Esophagus squamous epithelium (tissue), 5 donors: ENCODE data around the gene B3GAT2. TPM values are rescaled to one million over a fixed set of nuclear protein-coding genes. Genes with fewer than 3 reads are reported as not detected.

Experiments
- DNase-seq: peaks from one replicate; lab custom pipeline; 2025; lab: John Stamatoyannopoulos, UW
- H3K27ac ChIP-seq, 4 donors: fragments of 200-600 bp; sonication (generic); one replicate each; pipeline ENCODE4 v1.5.1; 2016 to 2019; ENCODE audit warnings: mild to moderate bottlenecking in 1 of 4
- H3K27me3 ChIP-seq, 4 donors: fragments of 200-600 bp; sonication (generic); 1 replicate in 3 of 4; 2 replicates in 1 of 4; pipeline versions ENCODE4 v1.5.1 to v1.6.0; 2017 to 2021; ENCODE audit warnings: antibody characterized with exemption in 1 of 4
- H3K36me3 ChIP-seq, 3 donors: fragments of 200-600 bp; sonication (generic); one replicate each; pipeline ENCODE4 v1.5.1; 2016 to 2019
- H3K4me1 ChIP-seq, 3 donors: fragments of 200-600 bp; sonication (generic); one replicate each; pipeline ENCODE4 v1.5.1; 2017 to 2019
- H3K4me3 ChIP-seq, 4 donors: fragments of 200-600 bp; sonication (generic); 1 replicate in 3 of 4; 2 replicates in 1 of 4; pipeline ENCODE4 v1.5.1; 2016 to 2019; ENCODE audit warnings: mild to moderate bottlenecking in 2 of 4, moderate library complexity in 1 of 4
- H3K9me3 ChIP-seq, 3 donors: fragments of 200-600 bp; sonication (generic); one replicate each; pipeline ENCODE4 v1.5.1; 2016 to 2019
- CTCF ChIP-seq, 6 experiments: fragments of 450-650 bp in 4 of 6; fragments of 200-600 bp in 2 of 6; sonication (generic) in 2 of 6; IDR thresholded peaks; one replicate each; pipeline ENCODE4 v1.5.1; 2016 to 2019; ENCODE audit warnings: antibody characterized with exemption in 6 of 6, mild to moderate bottlenecking in 4 of 6, moderate library complexity in 4 of 6
- POLR2A ChIP-seq, 4 donors: fragments of 450-650 bp; IDR thresholded peaks; one replicate each; pipeline ENCODE4 v1.6.1; 2017; ENCODE audit warnings: antibody characterized with exemption in 4 of 4, mild to moderate bottlenecking in 4 of 4, moderate library complexity in 3 of 4
- WGBS, 2 donors: methylation state at CpG; one replicate each; pipeline ENCODE4 v1.1.5; 2018; 5-methylcytosine and 5-hydroxymethylcytosine counted together
- intact Hi-C: fragments of 100-400 bp; cut with DNase I; formaldehyde crosslinking; loops from one replicate; pipeline ENCODE4 v1.15.0; 2022
- total RNA-seq, 4 donors: library from RNA; depleted of rRNA; stranded (reverse); fragments of >200 nt; gene quantifications; one replicate each; pipeline ENCODE4 v1.1.0, GENCODE V29; 2016
- donor health status: DM: yes; HTN: yes; CAD: no.

B3GAT2 gene
- total RNA-seq, 4 donors from 2014 or later, result under 0.01 to 0.21 TPM; not detected in 2

GRCh38 chr6:70967049-70967448 lies 10.2 kb upstream of the B3GAT2 start:
- Histone ChIP-seq H3K4me1 (no peaks in the 10 kb centered on the region), H3K4me3 (no peak overlapping the region), H3K27me3 (no peaks in the 10 kb centered on the region), H3K27ac (no peak overlapping the region), H3K36me3 (no peaks in the 10 kb centered on the region), H3K9me3 (no peaks in the 10 kb centered on the region)
- intact Hi-C loops, result no loop called here
- no peak for DNase-seq
- 87 to 90% methylated on average over 3 of the region's 3 CpGs for WGBS, 2 donors
- no peak for TF ChIP-seq POLR2A (IDR thresholded peaks at IDR 0.05)
- no peak for TF ChIP-seq CTCF (IDR thresholded peaks at IDR 0.05)

GRCh38 chr6:70957284-70957617 lies 391 bp upstream of the B3GAT2 start:
- H3K4me3 ChIP-seq, result peak overlapping the region; percentile 29 to 67 (median 49)

GRCh38 chr6:70956191-70956450 lies 739 bp downstream of the B3GAT2 start:
- no peak for TF ChIP-seq POLR2A (IDR thresholded peaks at IDR 0.05)
- TF ChIP-seq CTCF (IDR thresholded peaks at IDR 0.05), result peak in 1 of 6 experiments; percentile 1
- Histone ChIP-seq H3K27ac (no peak overlapping the region), H3K36me3 (no peaks in the 10 kb centered on the region), H3K9me3 (no peaks in the 10 kb centered on the region), H3K27me3 (peaks cover 0 to 94% (median 7%) of the 10 kb centered on the region in 4 donors), H3K4me3 (peak overlapping the region; percentile 29 to 67 (median 49)), H3K4me1 (peaks cover 15 to 27% (median 18%) of the 10 kb centered on the region in 3 donors)
- WGBS, 2 donors, result no CpG with 5 or more reads among the region's 27 CpGs
- DNase-seq, result no peak
- intact Hi-C loops, result loop anchor here (10.0 kb wide), 1 partner anchor 251 kb away; no protein-coding TSS in a partner anchor

More at GRCh38 chr6:70957284-70957617, 391 bp upstream of the B3GAT2 start:
- TF ChIP-seq CTCF (IDR thresholded peaks at IDR 0.05), result no peak
- TF ChIP-seq POLR2A (IDR thresholded peaks at IDR 0.05), result no peak
- no peak overlapping the region for H3K27ac ChIP-seq
- peaks cover 15 to 27% (median 18%) of the 10 kb centered on the region in 3 donors for H3K4me1 ChIP-seq
- H3K9me3 ChIP-seq, result no peaks in the 10 kb centered on the region
- intact Hi-C loops, result loop anchor here (10.0 kb wide), 1 partner anchor 252 kb away; no protein-coding TSS in a partner anchor
- DNase-seq, result no peak
- WGBS, 2 donors, result 11 to 21% methylated on average over 6 to 19 of the region's 19 CpGs
- H3K36me3 ChIP-seq, result no peaks in the 10 kb centered on the region
- H3K27me3 ChIP-seq, result peaks cover 0 to 83% (median 7%) of the 10 kb centered on the region in 4 donors

GRCh38 chr6:70955441-70956190 lies 1.2 kb downstream of the B3GAT2 start:
- H3K27me3 ChIP-seq, result peaks cover 0 to 92% (median 7%) of the 10 kb centered on the region in 4 donors
- DNase-seq, result peak; percentile 21

More at GRCh38 chr6:70955441-70956190, 1.2 kb downstream of the B3GAT2 start:
- Histone ChIP-seq H3K4me3 (peak overlapping the region; percentile 29 to 67 (median 49)), H3K9me3 (no peaks in the 10 kb centered on the region), H3K4me1 (peaks cover 15 to 27% (median 18%) of the 10 kb centered on the region in 3 donors), H3K36me3 (no peaks in the 10 kb centered on the region), H3K27ac (no peak overlapping the region)
- TF ChIP-seq CTCF (IDR thresholded peaks at IDR 0.05), result peak; percentile 72 to 91 (median 82)
- no peak for TF ChIP-seq POLR2A (IDR thresholded peaks at IDR 0.05)
- intact Hi-C loops, result loop anchor here (10.0 kb wide), 1 partner anchor 251 kb away; no protein-coding TSS in a partner anchor
- WGBS, 2 donors, result 0 to 2% methylated on average over 1 to 7 of the region's 65 CpGs
